Posterior vena cava (tissue), 2 donors: ENCODE measurements around the gene NXN. TPM values are rescaled to one million over a fixed set of nuclear protein-coding genes. Genes with fewer than 3 reads are reported as not detected.
"Not testable (repeated sequence)": the region's sequence is repeated elsewhere in the genome, so short reads cannot be mapped to it uniquely, and the experiment has no call there.

Experiments
- DNase-seq: peaks from one replicate; pipeline ENCODE4 v3.0.0-alpha.2; 2020; ENCODE audit warnings: low spot score
- intact Hi-C, 2 donors: fragments of 100-400 bp; cut with DNase I; formaldehyde crosslinking; loops; one replicate each; pipeline versions ENCODE4 v1.14.1 to v1.14.2; 2022 to 2023
- total RNA-seq, 2 donors: library from RNA; stranded (reverse); fragmentation: NEBNext Ultra II Directional; extraction: Animal tissue kit (Norgen Biotek cat#: 25700); gene quantifications; one replicate each; pipeline ENCODE4 v1.2.1, GENCODE V29; 2021
- donor health status: DM: yes; HTN: yes; CAD: no.
- donor health status: DM: yes; HTN: yes; CAD: no.

The NXN gene
- total RNA-seq, 2 donors from 2014 or later: 34.8 to 46.3 TPM

- no peak for DNase-seq
- intact Hi-C loops: loop anchor here in 1 of 2 donors (5.0 kb wide), 1 partner anchor 386 kb away; no protein-coding TSS in a partner anchor
Observed at GRCh38 chr17:933312-934073, 46.1 kb downstream of the NXN start.

GRCh38 chr17:930258-930657, 49.3 kb downstream of the NXN start:
- intact Hi-C loops: loop anchor here in 1 of 2 donors (5.0 kb wide), 1 partner anchor 383 kb away; no protein-coding TSS in a partner anchor
- DNase-seq: no peak

GRCh38 chr17:929586-929985, 50.0 kb downstream of the NXN start:
- intact Hi-C loops: no loop called here
- DNase-seq: no peak

- no peak for DNase-seq
- intact Hi-C loops: no loop called here
Observed at GRCh38 chr17:927611-928461, 51.7 kb downstream of the NXN start.

GRCh38 chr17:925817-926216, 53.8 kb downstream of the NXN start:
- no peak for DNase-seq
- intact Hi-C loops: no loop called here

- no peak for DNase-seq
- intact Hi-C loops: loop anchor here in 1 of 2 donors (5.0 kb wide), 1 partner anchor 778 kb away; no protein-coding TSS in a partner anchor
Observed at GRCh38 chr17:924711-925475, 54.7 kb downstream of the NXN start.

- intact Hi-C loops: loop anchor here in 1 of 2 donors (5.0 kb wide), 1 partner anchor 777 kb away; no protein-coding TSS in a partner anchor
- not testable (repeated sequence) for DNase-seq
Observed at GRCh38 chr17:924306-924705, 55.3 kb downstream of the NXN start.

- intact Hi-C loops: loop anchor here in 1 of 2 donors (5.0 kb wide), 1 partner anchor 776 kb away; no protein-coding TSS in a partner anchor
- DNase-seq: no peak
Observed at GRCh38 chr17:923633-924032, 55.9 kb downstream of the NXN start.

GRCh38 chr17:921161-921560, 58.4 kb downstream of the NXN start:
- intact Hi-C loops: loop anchor here in 1 of 2 donors (5.0 kb wide), 1 partner anchor 774 kb away; no protein-coding TSS in a partner anchor
- DNase-seq: no peak

- DNase-seq: no peak
- intact Hi-C loops: loop anchor here in 1 of 2 donors (5.0 kb wide), 1 partner anchor 773 kb away; no protein-coding TSS in a partner anchor
Observed at GRCh38 chr17:920190-920589, 59.4 kb downstream of the NXN start.

- DNase-seq: no peak
- intact Hi-C loops: no loop called here
Observed at GRCh38 chr17:917941-918740, 61.4 kb downstream of the NXN start.

- intact Hi-C loops: no loop called here
- no peak for DNase-seq
Observed at GRCh38 chr17:917391-917811, 62.2 kb downstream of the NXN start.

- no peak for DNase-seq
- intact Hi-C loops: no loop called here
Observed at GRCh38 chr17:916315-916714, 63.3 kb downstream of the NXN start.

GRCh38 chr17:915538-916201, 63.9 kb downstream of the NXN start:
- DNase-seq: no peak
- intact Hi-C loops: no loop called here

GRCh38 chr17:914561-914960, 65.0 kb downstream of the NXN start:
- intact Hi-C loops: no loop called here
- no peak for DNase-seq

- DNase-seq: no peak
- intact Hi-C loops: no loop called here
Observed at GRCh38 chr17:913207-913606, 66.4 kb downstream of the NXN start.

- DNase-seq: no peak
Observed at GRCh38 chr17:909642-910323, 69.8 kb downstream of the NXN start.

More at GRCh38 chr17:909642-910323, 69.8 kb downstream of the NXN start:
- intact Hi-C loops: no loop called here
